ENCODE data around the gene MRPL22.
"Not testable (repeated sequence)": the region's sequence is repeated elsewhere in the genome, so short reads cannot be mapped to it uniquely, and the experiment has no call there.

MRPL22 gene

DNA sequence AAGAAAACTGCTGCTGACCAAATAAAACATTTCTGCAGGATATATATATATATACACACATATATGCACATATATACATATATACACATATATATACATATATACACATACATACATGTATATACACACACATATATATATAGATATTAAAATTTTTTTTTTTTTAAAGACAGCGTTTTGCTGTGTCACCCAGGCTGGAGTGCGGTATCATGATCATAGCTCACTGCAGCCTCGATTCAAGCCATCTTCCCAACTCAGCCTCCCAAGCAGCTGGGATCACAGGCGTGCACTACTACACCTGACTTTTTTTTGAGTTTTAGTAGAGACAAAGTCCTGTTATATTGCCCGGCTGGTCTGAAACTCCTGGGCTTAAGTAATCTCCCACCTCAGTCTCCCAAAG, 2.7 kb downstream of the MRPL22 start:
- no peak for DNase-seq

GRCh38 chr5:154944716-154945115, 3.8 kb downstream of the MRPL22 start:
- no peak for DNase-seq

GRCh38 chr5:154945695-154946301, 4.9 kb downstream of the MRPL22 start:
- no peak for DNase-seq

- no peak for DNase-seq
Measured at GRCh38 chr5:154947778-154948177, 6.9 kb downstream of the MRPL22 start.

- DNase-seq, result no peak
Measured at GRCh38 chr5:154948313-154948712, 7.4 kb downstream of the MRPL22 start.

DNA sequence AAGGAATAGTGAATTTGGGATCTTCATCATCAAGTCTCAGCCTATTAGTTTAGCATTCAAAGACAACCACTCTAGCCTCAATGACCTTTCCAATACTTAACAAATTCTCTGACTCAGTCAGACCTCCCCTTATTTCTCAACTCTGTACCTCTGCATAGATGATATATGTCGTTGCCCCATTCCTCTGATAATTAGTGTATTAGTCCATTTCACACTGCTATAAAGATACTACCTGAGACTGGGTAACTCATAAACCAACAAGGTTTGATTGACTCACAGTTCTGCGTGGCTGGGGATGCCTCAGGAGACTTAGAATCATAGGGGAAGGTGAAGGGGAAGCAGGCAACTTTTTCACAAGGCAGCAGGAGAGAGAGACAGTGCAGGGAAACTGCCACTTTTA, 8.9 kb downstream of the MRPL22 start:
- no peak for DNase-seq

DNA sequence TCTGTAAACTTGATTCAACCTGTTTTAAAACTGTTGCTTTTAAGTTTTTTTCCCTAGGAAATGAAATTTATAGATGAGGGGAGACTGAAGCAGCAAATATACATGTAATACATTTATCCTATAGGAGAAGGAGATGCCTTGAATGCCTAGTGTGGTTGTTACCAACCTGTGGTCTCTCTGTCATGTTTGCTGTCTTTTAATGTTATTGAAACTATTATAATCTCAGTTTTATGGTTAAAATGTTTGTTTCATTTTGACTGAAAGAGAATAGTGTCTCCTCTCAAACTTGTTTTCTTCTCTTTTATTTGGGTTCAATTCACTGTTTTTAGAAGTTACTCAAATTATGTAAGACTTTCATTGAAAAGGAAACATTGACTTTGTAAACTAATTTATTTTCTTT, 15.8 kb downstream of the MRPL22 start:
- no peak for DNase-seq

- no peak for DNase-seq
Measured at GRCh38 chr5:154962494-154962893, 21.6 kb downstream of the MRPL22 start.

DNA sequence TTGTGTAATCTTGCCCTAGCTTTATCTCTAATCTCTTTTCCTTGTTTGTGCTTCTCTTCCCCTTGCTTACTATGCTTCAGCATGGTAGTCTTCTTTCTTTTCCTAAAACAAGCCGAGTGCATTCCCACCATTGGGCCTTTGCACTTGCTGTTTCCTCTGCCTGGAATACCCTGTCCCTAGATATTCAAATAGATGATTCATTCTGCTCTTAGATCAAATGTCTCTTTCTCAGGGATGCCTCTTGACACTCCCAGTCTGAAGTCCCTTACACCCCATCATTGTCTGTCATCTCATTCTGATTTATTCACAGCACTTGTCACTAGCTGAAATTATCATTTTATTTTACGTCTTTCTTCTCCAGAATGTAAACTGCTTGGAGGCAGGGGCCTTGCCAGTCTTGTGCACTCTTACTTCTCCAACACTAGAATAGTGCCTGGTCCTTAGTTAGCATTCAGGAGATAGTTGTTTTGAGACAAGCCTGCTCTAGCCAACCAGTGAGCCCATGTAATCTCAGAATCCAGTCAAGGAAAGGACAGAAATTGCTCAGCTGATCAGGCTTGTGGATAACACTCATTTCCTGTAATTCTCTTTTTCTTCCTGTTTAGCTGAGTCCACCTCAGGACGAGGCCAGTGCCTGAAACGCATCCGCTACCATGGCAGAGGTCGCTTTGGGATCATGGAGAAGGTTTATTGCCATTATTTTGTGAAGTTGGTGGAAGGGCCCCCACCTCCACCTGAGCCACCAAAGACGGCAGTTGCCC, 25.4 kb downstream of the MRPL22 start:
- DNase-seq, result no peak

DNA sequence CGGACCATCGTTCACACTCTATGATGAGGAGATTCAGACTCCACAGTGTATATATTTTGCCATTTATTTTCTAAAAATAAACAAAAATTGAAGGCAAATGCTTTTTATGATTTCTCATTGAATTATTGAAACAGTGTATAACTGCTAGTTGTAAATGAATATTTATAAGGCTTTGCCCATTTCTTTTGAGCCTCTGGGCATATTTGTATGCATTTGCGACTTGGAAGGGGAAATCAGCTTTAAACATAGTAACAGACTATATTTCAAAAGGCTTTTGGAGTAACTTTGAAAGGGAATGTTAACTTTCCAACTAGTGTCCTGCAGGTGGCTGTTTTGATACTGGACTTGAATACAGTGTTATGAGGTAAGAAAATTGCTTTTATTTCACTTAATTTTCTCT, 26.0 kb downstream of the MRPL22 start:
- DNase-seq, result no peak

DNA sequence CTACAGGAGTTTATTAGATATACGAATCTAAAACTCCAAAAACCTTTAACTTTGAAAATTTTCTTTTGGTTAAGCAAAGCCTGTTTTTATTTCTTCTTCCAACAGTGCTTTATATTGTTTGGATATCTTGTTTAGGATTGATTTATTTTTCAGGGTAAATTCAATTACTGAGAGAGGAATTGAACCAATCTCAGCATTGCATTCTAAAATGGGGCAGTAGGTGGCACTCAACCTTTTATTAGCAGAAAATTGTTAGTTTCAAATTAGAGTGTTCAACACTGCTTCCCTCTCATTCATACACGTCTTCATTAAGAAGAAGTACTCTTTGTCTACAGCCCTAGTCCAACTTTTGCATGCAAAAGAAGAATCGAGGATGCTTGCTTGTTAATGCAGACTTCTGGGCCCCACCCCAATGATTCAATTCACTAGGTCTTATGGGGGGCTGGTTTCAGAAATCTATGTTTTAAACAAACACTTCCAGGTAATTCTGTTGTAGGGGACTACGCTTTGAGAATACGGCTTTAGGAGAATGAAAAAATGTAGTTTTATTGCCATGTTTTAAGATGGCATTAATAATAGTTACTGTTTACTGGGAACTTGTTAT, 26.6 kb downstream of the MRPL22 start:
- no peak for DNase-seq

DNA sequence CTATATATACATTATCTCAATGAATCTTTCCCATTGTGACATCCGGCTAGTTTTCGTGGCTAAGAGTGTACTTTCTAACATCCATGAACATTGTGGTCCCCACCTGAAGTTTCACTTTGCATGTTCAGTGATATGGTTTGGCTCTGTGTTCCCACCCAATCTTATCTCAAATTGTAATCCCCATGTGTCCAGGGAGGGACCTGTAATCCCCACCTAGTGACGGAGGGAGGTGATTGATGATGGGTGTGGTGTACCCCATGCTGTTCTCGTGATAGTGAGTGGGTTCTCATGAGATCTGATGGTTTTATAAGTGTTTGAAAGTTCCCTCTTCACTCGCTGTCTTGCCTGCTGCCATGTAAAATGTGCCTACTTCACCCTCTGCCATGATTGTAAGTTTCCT, 28.1 kb downstream of the MRPL22 start:
- no peak for DNase-seq

- no peak for DNase-seq
Measured at GRCh38 chr5:154970759-154971158, 29.9 kb downstream of the MRPL22 start.

DNA sequence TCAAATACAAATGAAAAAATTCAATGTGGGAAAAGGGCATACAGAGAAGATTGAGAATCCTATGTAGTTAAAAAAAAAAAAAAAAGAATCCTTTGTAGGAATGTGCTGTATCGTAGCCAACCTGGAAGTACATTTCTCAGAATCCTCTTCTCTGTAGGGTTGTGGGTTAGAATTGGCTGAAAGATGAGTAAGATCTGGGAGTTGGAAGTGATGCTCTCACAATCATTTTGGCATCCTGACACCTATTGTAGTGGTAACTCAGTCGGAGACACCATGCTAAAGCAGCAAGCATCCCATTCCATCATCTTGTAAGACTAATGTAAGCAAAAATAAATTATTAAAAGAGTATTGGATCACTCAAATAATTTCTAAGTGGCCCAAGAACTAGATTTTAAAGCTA, 30.6 kb downstream of the MRPL22 start:
- no peak for DNase-seq

DNA sequence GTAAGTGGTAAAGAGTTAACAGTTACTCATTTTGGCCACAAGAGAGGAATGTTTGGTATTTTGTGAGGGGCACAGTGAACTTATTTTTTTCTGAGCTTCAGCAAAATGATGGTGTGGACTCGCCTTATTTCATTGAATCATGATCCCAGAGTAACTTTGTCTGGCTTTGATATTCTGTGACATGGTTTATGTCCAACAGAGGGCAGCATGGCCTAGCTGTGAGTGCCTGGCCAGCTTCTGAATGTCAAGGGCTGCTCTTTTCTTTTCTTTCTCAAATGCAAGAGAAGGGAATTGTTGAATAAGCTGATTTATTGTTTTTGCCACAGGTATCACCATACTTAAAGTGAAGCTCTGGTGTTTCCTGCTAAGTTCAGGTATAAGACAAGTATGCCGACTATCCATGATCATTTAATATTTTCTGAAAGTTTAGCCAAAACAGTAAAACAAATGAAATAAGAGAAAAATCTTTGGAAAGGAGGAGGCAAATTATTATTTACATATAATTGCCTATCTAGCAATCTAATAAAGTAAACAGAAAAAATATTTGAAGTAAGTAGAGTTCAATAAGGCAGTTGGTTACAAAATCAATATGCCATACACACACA, 31.7 kb downstream of the MRPL22 start:
- no peak for DNase-seq

GRCh38 chr5:154976082-154976481, 35.2 kb downstream of the MRPL22 start:
- DNase-seq, result not testable (repeated sequence)

- DNase-seq, result no peak
Measured at GRCh38 chr5:154977409-154977808, 36.5 kb downstream of the MRPL22 start.

GRCh38 chr5:154978294-154978693, 37.4 kb downstream of the MRPL22 start:
- DNase-seq, result not testable (repeated sequence)

DNA sequence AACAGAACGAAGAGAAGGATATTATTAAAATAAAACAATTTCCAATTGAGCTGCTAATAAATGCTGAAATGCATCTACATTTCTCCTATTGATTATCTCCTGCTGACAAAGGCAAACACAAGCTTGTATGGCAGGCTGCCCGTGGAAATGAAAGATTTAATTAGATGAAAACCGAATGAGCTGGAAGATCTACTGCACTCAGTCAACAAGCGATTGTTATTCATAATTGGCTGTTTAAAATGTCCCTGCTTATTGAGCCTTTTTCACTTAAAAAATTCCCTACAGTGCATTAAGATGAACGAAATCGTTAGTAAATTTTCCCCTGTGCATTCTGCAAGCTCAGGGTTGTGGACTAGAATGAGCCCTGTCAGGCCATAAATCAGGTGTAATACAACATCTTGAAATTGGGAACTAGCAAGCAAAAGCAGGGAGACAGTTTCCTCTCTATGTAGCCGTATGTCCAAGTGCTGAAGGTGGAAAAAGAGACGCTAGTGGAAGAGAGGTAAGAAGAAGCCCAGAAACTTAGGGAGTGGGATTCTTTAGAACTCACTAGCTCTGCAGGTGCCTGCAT, 44.2 kb downstream of the MRPL22 start:
- no peak for DNase-seq

GRCh38 chr5:154986151-154986550, 45.3 kb downstream of the MRPL22 start:
- DNase-seq, result no peak

- no peak for DNase-seq
Measured at GRCh38 chr5:154989626-154990025, 48.8 kb downstream of the MRPL22 start.

DNA sequence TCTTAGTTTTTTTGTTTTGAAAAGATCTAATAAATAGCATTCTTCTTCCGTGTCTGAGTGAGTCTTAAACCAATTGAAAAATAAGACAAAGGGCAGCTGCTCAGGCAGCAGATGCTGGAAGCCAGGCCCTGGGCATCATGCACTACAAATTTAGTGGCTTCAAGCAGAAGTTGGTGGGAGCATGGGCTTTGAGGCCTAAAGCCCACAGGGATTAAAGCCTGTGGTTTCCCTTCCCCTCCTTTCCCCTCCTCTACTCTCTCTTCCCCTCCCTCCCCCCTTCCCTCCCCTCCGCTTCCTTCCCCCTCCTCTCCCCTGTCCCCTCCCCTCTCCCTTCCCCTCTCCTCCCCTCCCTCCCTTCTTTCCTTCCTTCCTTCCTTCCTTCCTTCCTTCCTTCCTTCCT, 52.6 kb downstream of the MRPL22 start:
- DNase-seq, result no peak

DNA sequence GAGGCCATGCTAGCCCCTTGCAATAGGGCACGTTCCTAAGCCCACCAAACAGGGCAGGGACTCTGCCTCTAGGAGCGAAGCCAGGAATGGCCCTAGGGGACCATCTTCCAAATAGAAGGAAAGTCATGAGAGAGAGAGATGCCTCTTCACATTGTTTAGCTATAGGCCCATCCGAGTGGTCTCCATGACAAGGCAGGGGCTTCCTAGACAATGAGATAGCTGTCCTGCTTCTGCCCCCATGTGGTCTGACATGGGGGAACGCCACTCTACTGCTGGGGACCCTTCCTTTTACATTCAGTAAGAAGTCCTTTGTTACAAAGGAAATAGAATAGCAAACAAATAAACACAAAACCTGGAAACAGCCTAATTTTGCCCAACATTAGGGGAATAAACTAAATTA, 54.8 kb downstream of the MRPL22 start:
- DNase-seq, result no peak

DNA sequence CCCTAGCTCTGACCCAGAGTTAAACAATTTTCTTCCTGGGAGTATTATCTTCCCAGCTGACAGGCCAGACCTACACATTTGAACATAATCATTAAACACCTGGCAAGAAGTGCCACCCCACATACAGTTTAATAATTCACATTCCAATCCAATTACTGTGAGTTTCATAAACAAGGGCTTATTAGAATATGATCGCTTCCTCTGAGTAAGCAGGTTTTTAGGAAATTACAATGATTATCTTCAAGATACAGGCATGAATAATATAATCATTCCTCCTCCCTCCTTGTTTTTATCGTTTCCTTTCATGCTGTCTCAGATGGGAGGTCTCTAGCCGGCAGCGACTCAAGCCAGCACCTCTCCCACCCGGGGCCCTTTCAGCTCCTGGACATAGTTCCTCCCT, 56.9 kb downstream of the MRPL22 start:
- DNase-seq, result no peak
